HG03571 (cell line): Measurements from ENCODE around the gene USH1G.
A peak's percentile ranks its signal among the peaks of the same experiment; 100 is the strongest.
"Not testable (repeated sequence)": the region's sequence is repeated elsewhere in the genome, so short reads cannot be mapped to it uniquely, and the experiment has no call there.

Experiments used
- ATAC-seq: cut with Tn5 transposase; IDR thresholded peaks from one replicate; pipeline ENCODE4 v1.9.1; 2021; ENCODE audit not compliant: unreplicated experiment

The USH1G gene

DNA sequence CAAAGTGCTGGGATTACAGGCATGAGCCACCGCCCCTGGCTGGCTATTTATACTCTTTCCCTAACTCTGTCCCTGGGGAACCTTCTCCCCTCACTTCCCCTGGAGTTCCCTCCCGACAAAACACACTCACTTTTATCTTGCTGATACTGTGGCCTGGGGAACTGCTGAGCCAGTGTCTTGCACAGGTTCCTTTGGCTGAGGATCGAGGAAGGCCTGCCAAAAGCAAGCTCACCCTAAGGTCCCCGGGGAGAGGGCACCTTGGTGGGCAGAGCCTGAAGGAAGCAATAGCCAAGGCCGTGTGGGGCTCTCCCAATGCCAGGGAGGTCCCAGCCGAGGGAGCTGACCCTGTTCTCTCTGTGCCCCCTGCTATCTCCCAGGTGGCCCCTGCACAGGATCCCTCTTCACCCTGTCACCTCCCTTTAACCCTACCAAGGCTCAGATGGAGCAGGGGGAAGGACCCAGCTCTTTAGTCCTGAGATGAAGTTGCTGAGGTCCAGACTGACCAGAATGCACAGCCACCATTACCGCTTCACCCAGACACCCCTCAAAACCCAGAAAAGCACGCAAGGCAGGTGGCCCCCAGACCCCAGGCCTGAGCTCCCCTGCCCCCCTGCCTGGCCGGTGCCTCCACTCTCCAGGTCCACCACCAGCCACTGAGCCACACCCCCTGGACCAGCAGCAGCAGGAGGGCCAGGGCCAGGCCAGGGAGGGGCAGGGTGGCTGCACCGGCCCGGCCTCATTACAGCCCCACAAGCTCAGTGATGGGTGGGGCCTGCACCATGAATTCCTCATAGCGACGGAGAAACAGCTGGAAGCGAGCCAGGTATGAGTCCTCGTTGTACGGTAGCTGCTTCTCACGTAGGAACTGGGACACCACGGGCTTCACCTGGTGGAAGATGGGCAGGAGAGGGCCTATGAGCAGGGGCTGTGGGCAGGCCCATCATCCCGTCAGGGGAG lies 45.2 kb downstream of the USH1G start:
- no peak for ATAC-seq

DNA sequence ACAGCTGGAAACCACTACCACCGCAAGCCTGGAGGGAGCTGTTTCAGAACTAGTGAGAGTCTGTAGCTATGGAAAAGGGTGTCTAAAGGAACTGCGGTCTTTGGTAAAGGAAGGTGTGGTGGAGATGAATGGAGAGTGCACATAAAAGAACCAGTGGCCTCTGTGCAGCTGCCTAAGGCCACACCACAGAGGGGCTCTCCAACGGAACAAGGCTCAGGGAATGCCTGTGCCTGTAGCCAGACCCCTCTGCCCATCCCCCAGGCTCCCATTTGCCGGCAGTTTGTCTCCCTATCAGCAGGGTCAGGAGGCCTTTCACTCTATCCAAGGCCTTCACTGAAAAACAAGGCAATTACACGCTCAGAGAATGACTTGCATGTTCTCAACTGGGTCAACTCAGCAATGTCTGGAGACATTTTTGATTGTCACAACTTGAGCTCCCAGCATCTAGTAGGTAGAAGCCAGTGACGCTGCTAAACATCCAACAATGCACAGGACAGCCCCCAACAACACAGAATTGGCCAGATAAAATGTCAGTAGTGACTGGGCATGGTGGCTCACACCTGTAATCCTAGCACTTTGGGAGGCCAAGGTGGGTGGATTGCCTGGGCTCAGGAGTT lies 47.0 kb downstream of the USH1G start:
- no peak for ATAC-seq

DNA sequence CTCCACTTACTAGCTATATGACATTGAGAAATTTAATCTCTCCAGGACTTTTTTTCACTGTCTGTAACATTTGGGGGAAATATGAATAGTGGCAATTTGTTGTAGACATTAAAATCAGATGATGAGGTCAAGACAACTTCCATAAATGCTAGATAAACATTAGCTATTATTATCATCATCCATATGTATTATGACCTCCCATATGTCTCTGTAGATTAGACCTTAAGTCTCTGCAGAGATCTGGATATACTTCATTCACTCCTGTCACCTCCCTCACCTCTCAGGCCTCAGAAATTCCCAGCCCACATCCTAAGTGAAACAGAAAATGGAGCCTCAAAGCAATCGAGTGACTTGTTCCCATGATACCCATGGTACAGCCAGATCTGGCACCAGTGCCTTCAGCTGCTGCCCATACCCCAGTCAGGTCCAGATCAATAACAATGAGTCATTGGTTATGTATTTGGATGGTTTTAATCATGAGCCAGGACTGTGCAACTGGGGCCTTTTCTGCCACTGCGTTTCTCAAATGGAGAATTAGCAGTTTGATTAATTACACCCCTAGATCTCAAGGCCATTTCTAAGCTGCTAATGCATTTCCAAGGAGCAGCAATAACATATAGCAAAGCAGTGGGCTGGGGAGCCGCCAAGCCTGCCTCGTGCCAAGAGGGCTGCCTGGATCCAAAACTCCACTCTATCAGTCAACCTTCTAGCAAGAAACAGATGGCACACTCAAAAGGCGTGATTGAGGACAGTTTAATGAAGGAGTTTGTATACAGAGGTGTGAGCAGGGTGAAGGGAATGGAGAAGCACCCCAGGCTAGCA lies 47.7 kb downstream of the USH1G start:
- ATAC-seq: no peak

DNA sequence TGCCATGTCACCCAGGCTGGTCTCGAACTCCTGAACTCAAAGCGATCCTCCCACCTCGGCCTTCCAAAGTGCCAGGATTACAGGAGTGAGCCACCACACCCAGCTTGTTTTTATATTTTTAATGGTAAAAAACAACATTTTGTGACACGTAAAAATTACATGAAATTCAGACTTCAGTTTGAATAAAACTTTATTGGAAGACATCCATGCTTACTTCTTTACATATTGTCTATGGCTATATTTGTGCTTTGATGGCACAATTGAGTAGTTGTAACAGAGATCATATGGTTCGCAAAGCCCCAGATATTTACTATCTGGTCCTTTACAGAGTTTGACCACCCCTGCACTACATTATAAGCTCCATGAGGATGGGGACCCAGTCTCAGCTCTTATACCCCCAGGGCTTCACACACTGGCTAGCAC lies 48.4 kb downstream of the USH1G start:
- ATAC-seq: no peak

DNA sequence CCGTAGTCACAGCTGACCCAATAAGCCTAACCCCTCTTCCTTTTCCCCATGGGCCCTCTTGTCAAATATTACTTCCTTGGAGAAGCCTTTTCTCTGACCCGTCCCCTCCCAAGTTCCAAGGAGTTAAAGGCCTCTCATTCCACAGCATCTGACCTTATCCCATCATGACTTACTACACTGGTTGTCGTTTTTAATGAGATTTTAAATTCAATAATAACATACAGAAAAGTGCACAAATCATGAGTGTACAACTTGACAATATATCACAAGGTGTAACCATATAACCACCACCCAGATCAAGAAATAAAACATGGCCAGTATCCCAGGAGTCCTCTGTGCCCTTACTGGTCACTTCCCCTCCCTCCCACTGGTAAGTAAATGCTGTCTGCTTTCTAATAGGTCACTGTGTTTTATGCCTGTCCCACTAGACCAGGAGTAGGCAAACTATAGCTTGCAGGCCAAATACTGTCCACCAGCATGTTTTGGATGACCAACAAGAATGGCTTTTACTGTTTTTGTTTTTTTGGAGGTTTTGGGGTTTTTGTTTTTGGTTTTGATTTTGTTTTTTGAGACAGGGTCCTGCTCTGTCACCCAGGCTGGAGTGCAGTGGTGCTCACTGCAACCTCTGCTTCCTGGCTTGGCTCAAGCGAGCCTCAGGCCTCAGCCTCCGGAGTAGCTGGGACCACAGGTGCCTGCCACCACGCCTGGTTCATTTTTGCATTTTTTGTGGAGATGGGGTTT lies 49.0 kb downstream of the USH1G start:
- ATAC-seq: no peak

DNA sequence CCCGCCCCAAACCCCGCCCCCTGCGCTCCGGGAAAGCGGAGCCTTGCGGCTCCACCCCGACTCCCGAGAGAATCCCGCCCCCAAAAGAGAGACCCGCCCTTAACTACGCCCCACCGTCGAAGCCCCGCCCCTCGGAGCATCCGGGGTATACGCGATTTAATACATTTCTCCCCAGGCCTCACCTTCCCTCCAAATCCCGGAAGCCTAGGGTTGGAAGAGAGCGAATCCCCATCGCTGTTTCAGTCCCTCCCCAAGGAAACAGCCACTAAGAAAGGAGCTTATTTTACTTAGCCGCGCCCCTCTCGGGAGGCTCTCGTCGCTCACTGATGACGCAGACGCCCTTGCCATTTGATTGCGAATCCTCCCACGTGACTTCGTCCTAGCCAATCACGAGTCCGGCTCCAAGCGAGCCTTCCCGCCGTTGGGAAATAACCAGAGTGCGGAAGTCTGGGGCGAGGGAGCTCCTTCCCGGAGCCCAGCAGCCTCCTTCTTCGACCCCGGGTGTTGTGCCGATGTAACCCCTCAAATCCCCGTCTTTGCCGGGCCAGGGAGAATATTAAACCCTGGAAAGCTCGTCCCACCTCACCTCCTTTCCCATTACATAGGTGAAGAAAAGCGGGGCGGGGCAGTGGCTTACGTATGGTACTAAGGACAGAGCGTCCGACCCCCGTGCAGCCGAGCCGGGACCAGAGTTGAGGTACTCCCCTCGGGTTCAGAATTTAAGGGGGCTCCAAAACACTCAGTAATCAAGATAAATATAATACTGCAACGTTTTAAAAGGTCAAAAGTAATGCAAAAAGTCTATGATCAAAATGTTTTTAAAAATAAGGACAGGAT lies 49.8 kb downstream of the USH1G start:
- ATAC-seq: peak; percentile 78

DNA sequence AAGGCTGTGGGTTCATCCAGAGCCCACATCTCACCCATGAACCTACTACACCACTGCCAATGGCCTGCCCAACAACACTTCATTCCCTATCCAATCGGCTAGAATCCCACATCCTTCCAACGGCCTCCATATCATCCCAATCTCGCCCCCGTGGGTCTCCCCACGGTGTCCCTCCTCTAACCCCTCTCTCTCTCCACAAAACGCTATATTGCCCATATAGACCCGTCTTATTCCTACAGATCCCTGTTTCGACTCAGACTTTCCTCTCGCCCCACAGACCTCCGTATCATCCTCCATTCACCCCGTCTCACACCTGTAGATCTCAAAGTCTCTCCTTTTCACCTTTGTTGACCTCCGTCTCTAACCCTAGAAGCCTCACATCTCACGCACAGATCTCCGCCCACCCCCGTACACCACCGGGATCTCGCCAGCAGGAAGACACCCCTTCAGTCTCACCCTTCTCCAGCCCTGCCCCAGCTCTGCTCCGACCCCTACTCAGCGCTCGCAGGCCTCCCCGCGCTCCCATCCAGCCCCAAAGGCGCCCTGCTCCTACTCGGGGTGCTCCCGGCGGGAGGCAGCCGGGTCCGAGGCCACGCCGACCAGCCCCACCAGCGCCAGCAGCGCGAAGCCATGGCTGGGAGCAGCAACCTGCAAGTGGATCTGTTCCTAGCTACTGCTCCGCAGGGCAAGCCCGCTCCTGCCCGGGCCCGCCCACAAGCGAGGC lies 50.6 kb downstream of the USH1G start, which contains the start of gene FDXR:
Gene FDXR, minus strand, starts transcription at position 682 of the 724 bp plus-strand sequence. Its CDS starts 50 bp downstream, at position 632.
- peak; percentile 17 for ATAC-seq

DNA sequence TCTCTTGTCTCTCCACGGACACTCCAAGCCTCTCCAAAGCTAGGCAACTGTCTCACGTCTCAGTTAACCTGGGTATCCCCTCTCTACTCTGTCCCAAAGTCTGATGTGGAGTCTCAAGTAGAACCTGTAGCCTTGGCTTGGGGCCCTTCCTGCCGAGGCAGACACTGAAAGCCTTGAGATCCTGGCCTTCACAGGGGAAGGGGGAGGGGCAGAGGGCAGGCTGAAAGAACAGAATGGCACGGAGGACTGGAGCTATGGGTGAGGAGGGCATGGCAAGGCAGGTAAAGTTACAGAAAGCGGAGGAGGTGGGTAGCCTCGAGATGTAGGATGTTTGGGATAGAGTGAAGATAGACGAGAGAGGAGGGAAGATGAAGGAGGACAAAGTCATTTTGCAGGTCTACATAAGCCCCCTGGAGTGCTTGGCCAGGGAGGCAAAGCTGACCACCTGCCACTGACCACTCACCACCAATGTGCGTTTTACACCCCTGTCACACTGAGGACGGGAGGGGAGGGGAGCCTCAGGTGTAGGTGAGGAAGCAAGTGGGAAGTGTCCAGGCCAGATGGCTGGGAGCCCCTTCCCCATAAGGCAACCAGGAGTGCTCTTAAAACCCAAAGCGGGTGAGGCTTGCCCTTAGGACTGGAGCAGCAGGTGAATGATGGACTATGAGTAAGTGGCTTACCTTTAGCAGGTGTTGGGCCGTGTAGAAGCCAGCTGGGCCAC lies 51.5 kb downstream of the USH1G start:
- no peak for ATAC-seq

DNA sequence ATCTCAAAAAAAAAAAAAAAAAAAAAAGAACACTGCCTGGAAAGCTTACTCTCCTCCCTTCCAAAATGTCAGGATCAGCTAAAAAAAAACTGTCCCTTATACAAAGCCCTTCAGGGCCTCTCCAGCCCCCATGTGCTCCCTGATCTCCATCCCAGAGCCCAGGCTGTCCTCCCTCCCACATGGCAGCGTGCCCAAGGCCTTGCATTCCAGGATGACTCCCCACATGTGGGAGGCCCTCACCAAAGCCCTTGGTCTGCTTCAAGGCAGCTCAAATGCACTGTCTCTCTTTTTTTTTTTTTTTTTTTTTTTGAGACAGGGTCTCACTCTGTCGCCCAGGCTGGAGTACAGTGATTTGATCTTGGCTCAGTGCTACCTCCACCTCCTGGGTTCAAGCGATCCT lies 52.5 kb downstream of the USH1G start:
- no peak for ATAC-seq

DNA sequence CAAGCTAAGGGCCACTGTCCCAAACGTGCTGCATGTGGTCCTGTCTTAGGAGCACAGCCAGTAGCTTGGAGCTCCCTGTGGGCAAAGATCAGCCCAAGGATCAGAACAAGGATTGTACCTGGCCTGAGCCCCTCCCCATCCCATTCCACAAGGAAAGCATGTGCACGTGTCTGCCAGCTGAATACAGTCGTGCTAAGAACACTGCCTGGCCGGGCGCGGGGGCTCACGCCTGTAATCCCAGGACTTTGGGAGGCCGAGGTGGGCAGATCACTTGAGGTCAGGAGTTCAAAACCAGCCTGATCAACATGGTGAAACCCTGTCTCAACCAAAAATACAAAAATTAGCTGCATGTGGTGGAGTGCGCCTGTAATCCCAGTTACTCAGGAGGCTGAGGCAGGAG lies 53.0 kb downstream of the USH1G start:
- not testable (repeated sequence) for ATAC-seq

DNA sequence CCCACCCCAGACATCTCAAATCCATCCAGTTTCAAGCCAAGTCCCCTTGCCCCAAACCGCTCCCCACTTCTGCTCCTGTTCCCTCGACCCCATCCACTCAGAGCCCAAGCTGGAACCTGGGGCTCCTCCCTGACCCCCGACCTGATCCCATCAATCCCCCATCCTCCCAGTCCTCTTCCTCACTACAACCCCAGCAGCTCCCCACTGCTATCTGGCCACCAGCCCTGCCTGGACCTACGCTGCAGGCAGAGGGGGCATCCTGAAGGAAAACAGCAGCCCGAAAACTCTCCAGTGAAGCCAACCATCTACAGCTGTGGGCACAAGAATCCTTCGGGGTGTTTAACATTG lies 54.2 kb downstream of the USH1G start:
- no peak for ATAC-seq

DNA sequence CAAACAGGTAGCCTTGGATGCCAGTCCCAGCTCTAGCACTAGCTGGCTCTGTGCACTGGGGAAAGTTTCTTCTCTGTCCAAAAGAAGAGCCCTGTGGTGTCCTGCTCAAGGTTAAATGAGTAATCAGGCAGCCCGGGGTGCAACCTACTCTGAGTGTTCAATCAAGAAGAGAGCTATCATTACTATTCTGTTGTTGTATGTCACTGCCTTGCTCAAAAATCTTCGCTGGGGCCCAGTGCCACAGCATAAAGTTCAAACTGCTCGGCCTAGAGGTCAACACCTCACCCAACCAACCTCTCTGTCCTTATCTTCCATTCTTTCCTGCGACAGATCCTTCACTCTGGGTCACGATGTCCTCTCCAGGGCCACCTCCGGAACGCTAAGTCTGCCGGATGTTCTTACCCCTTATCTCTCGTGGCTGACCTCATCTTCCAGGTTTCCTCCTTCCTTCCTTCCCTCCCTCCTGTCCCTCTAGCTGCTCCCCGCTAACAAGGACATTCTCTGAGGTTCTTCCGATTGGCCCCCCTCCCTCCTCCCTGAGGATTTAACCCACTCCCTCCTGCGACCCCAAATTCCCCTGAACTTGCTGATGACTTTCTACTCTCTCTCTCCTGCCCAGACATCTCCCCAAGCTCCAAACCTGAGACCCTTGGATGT lies 54.7 kb downstream of the USH1G start:
- ATAC-seq: no peak

DNA sequence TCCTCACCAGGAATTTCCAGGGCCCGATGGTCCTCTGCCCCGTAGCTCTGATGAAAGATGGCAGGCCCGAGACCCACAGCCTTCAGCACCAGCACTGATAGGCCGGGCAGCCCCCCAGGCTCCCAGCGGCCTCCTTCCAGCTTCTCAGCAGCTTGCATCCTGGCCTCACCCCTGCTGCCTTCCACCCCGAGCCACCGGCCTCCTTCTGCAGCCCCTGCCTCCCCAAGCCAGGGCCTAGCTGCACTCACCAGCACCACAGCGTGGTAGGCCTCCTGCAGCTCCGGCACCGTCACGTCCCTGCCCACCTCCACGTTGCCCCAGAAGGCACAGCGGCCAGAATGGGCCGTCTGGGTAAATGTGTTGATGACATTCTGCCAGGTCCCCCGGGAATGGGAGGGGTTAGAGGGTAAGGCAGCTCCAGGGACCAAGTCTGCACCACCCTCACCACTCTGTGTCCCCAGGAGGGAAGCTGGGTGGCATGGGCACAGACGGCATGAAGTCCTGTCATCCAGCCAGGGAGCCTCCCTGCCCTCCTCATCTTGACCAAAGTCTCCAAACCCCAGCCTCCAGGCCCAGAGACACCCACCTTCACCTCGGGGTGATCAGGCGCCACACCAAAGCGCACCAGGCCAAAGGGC lies 56.7 kb downstream of the USH1G start:
- no peak for ATAC-seq
